ENCODE results near the gene ANKS1B. TPM values are rescaled to one million over a fixed set of nuclear protein-coding genes. Genes with fewer than 3 reads are reported as not detected.

ANKS1B gene
- total RNA-seq, 3 donors from 2014 or later (not counting 1 experiment from before 2014, with no cell fraction given) = not detected

DNA sequence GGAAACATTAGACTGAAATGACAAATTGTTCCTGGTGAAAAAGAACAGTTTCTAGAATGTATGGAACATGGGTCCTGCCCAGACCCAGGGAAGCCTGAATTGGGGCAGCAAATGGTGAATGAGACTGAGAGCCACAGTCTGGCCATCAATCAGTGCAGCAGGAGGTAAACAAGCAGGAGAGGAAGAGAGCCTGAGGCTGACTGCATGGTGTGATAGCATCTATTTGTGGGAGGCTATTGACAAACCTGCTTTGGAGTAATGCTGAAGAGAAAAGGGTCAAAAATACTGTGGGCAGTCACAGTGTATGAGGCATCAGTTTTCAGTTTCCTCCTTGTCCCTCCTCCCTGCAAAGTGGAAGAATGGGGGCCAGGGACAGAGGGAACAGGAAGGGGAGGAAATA, 136.8 kb downstream of the ANKS1B start:
- Mint-ChIP-seq H3K27me3 (ENCODE audit: low read depth in 2 of 2) (no peaks in the 10 kb centered on the region), H3K9me3 (peaks cover 8 to 11% of the 10 kb centered on the region in 2 donors), H3K4me1 (no peaks in the 10 kb centered on the region), H3K27ac (no peak overlapping the region), H3K36me3 (no peaks in the 10 kb centered on the region), H3K4me3 (no peak overlapping the region)
- ATAC-seq = no peak
- no peak overlapping the region for H3K27ac ChIP-seq (ENCODE audit: low read length)
- H3K9me3 ChIP-seq (ENCODE audit: control insufficient read depth, insufficient read depth, low read length) = peaks cover 4% of the 10 kb centered on the region
- H3K4me1 ChIP-seq (ENCODE audit: control insufficient read depth, insufficient read depth, low read length) = no peaks in the 10 kb centered on the region
- no peaks in the 10 kb centered on the region for H3K27me3 ChIP-seq (ENCODE audit: control insufficient read depth, insufficient read depth, low read length)
- TF ChIP-seq, protein P1, sequence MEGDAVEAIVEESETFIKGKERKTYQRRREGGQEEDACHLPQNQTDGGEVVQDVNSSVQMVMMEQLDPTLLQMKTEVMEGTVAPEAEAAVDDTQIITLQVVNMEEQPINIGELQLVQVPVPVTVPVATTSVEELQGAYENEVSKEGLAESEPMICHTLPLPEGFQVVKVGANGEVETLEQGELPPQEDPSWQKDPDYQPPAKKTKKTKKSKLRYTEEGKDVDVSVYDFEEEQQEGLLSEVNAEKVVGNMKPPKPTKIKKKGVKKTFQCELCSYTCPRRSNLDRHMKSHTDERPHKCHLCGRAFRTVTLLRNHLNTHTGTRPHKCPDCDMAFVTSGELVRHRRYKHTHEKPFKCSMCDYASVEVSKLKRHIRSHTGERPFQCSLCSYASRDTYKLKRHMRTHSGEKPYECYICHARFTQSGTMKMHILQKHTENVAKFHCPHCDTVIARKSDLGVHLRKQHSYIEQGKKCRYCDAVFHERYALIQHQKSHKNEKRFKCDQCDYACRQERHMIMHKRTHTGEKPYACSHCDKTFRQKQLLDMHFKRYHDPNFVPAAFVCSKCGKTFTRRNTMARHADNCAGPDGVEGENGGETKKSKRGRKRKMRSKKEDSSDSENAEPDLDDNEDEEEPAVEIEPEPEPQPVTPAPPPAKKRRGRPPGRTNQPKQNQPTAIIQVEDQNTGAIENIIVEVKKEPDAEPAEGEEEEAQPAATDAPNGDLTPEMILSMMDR (IDR thresholded peaks at IDR 0.05) = no peak
- no peak for DNase-seq
- H3K4me3 ChIP-seq (ENCODE audit: low read length) = no peak overlapping the region
- no peaks in the 10 kb centered on the region for H3K36me3 ChIP-seq (ENCODE audit: control insufficient read depth, insufficient read depth, low read length)
- intact Hi-C loops (cut with micrococcal nuclease) = no loop called here

DNA sequence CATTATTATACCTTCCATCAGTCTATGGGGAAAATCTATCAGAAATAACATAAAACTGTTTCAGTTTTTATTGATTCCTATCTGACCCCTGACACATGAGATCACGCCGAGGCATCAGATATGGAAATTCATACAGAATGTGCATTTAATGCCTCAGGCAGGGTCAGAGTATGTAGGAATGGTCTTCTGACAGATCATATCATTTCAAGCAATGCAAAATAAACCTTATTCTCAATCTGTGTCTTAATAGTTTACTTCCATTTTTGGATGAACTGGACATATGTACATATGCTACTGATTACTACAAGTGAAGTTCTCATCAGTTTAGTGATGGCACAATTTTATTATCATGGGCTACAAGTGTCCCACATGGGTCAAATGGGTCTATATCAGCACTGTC, 150.0 kb downstream of the ANKS1B start:
- H3K27me3 Mint-ChIP-seq (ENCODE audit: low read depth in 2 of 2) = no peaks in the 10 kb centered on the region
- no peaks in the 10 kb centered on the region for H3K36me3 Mint-ChIP-seq
- H3K9me3 Mint-ChIP-seq = peaks cover 0 to 4% of the 10 kb centered on the region in 2 donors
- Histone ChIP-seq H3K27me3 (ENCODE audit: control insufficient read depth, insufficient read depth, low read length) (no peaks in the 10 kb centered on the region), H3K27ac (ENCODE audit: low read length) (no peak overlapping the region), H3K4me3 (ENCODE audit: low read length) (no peak overlapping the region), H3K4me1 (ENCODE audit: control insufficient read depth, insufficient read depth, low read length) (no peaks in the 10 kb centered on the region), H3K36me3 (ENCODE audit: control insufficient read depth, insufficient read depth, low read length) (no peaks in the 10 kb centered on the region), H3K9me3 (ENCODE audit: control insufficient read depth, insufficient read depth, low read length) (no peaks in the 10 kb centered on the region)
- no peaks in the 10 kb centered on the region for H3K4me1 Mint-ChIP-seq
- H3K4me3 Mint-ChIP-seq = no peak overlapping the region
- 100% methylated on average over 2 of the region's 2 CpGs for WGBS (ENCODE audit: insufficient coverage)
- no peak for ATAC-seq
- intact Hi-C loops (cut with micrococcal nuclease) = no loop called here
- no peak for DNase-seq
- TF ChIP-seq, protein P1 (IDR thresholded peaks at IDR 0.05) = no peak
- no peak overlapping the region for H3K27ac Mint-ChIP-seq

DNA sequence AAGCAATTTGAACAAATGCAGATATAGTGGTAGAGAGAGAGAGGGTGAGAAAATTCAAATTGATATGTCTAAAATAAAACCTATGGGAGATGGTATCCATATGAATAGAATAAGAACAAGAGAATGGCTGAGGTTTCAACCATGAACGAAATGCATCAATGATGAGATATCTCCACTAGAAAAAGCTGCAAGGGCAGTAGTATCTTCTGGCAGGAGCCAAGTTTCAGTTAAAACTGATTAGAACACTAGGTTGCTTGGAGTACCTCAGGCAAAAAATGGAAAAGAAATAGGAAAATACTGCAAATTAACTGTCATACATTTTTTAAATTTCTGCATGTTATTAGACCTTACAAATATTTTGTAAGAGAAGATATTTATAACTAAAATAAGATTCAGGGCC, 151.3 kb downstream of the ANKS1B start:
- Mint-ChIP-seq H3K27ac (no peak overlapping the region), H3K9me3 (peaks cover 0 to 4% of the 10 kb centered on the region in 2 donors), H3K36me3 (no peaks in the 10 kb centered on the region), H3K4me1 (no peaks in the 10 kb centered on the region), H3K27me3 (ENCODE audit: low read depth in 2 of 2) (no peaks in the 10 kb centered on the region), H3K4me3 (no peak overlapping the region)
- no peaks in the 10 kb centered on the region for H3K27me3 ChIP-seq (ENCODE audit: control insufficient read depth, insufficient read depth, low read length)
- H3K27ac ChIP-seq (ENCODE audit: low read length) = no peak overlapping the region
- TF ChIP-seq, protein P1 (IDR thresholded peaks at IDR 0.05) = no peak
- H3K4me3 ChIP-seq (ENCODE audit: low read length) = no peak overlapping the region
- WGBS (ENCODE audit: insufficient coverage) = 50% methylated on average over 1 of the region's 1 CpG
- H3K4me1 ChIP-seq (ENCODE audit: control insufficient read depth, insufficient read depth, low read length) = no peaks in the 10 kb centered on the region
- no peaks in the 10 kb centered on the region for H3K36me3 ChIP-seq (ENCODE audit: control insufficient read depth, insufficient read depth, low read length)
- DNase-seq (no peak), ATAC-seq (no peak)
- no peaks in the 10 kb centered on the region for H3K9me3 ChIP-seq (ENCODE audit: control insufficient read depth, insufficient read depth, low read length)
- intact Hi-C loops (cut with micrococcal nuclease) = no loop called here

DNA sequence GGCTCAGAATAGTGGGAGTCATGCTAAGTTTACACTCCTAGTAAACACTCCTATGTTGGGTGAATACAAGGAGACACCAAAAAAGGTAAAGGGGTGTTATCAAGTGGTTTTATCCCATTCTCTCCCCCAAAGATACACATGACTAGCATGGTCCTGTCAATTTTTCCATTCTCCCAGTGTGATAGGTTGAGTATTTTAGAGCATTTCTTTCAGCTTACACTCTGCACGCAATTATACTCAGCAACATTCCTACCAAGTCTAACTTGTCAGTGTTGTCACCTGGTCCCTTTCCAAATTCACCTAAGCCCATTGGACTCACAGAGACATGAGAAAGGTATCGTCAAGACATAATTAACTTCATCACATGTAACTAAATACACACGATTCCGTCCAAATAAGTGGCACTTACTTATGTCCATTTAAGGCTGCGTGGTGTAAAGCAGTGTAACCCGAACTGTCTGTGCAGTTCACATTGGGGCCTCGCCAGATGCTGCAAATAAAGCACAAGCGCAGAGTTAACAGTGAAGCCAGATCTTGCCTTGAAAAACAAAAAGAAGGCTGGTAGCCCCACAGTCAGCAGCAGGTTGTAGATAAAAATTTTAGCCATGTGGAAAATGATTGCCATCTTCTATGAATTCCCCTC, 159.7 kb downstream of the ANKS1B start:
- WGBS (ENCODE audit: insufficient coverage) = 91% methylated on average over 8 of the region's 8 CpGs
- no peak for ATAC-seq

More for the DNA sequence above, 159.7 kb downstream of the ANKS1B start:
- Histone ChIP-seq H3K4me3 (ENCODE audit: low read length) (no peak overlapping the region), H3K27ac (ENCODE audit: low read length) (no peak overlapping the region), H3K9me3 (ENCODE audit: control insufficient read depth, insufficient read depth, low read length) (no peaks in the 10 kb centered on the region), H3K4me1 (ENCODE audit: control insufficient read depth, insufficient read depth, low read length) (no peaks in the 10 kb centered on the region), H3K27me3 (ENCODE audit: control insufficient read depth, insufficient read depth, low read length) (no peaks in the 10 kb centered on the region), H3K36me3 (ENCODE audit: control insufficient read depth, insufficient read depth, low read length) (no peaks in the 10 kb centered on the region)
- H3K4me3 Mint-ChIP-seq = no peak overlapping the region
- peaks cover 3 to 6% of the 10 kb centered on the region in 2 donors for H3K9me3 Mint-ChIP-seq
- H3K4me1 Mint-ChIP-seq = no peaks in the 10 kb centered on the region
- intact Hi-C loops (cut with micrococcal nuclease) = no loop called here
- no peaks in the 10 kb centered on the region for H3K27me3 Mint-ChIP-seq (ENCODE audit: low read depth in 2 of 2)
- no peaks in the 10 kb centered on the region for H3K36me3 Mint-ChIP-seq
- TF ChIP-seq, protein P1 (IDR thresholded peaks at IDR 0.05) = no peak
- no peak overlapping the region for H3K27ac Mint-ChIP-seq
- no peak for DNase-seq

All from natural killer cell (primary cell).